SK-N-SH treated with all-trans-retinoic acid at 6 μM for 48 hours (cell line): ENCODE measurements around the gene NAPB.

Experiments
- ATAC-seq: fragments of 200-7000 bp; cut with Tn5 transposase; 3 replicates; pipeline ENCODE4 v1.9.1; 2020; ENCODE audit warnings: mild to moderate bottlenecking, moderate library complexity
- BACH2 ChIP-seq: fragments of 250-450 bp; sonication (Bioruptor Pico); IDR thresholded peaks from 2 replicates; pipeline ENCODE4 v1.9.0; 2021; ENCODE audit warnings: mild to moderate bottlenecking, borderline replicate concordance
- CREB5 ChIP-seq: fragments of 250-450 bp; sonication (Bioruptor Pico); IDR thresholded peaks from 2 replicates; pipeline ENCODE4 v1.5.1; 2020; ENCODE audit warnings: low read depth, mild to moderate bottlenecking, moderate library complexity
- CSRNP3 ChIP-seq: fragments of 250-450 bp; sonication (Bioruptor Pico); IDR thresholded peaks from 2 replicates; pipeline ENCODE4 v1.5.1; 2021; ENCODE audit warnings: mild to moderate bottlenecking, moderate library complexity
- ESRRG ChIP-seq: fragments of 250-450 bp; sonication (Bioruptor Pico); IDR thresholded peaks from 2 replicates; pipeline ENCODE4 v1.6.1; 2021; ENCODE audit warnings: mild to moderate bottlenecking
- GLIS3 ChIP-seq: fragments of 250-450 bp; sonication (Bioruptor Pico); IDR thresholded peaks from 2 replicates; pipeline ENCODE4 v1.5.0; 2020; ENCODE audit warnings: mild to moderate bottlenecking, moderate library complexity
- OSR1 ChIP-seq: fragments of 250-450 bp; sonication (Bioruptor Pico); IDR thresholded peaks from 2 replicates; pipeline ENCODE4 v1.8.0; 2022; ENCODE audit warnings: moderate library complexity, mild to moderate bottlenecking, inconsistent platforms
- PATZ1 ChIP-seq: fragments of 250-450 bp; sonication (Bioruptor Pico); IDR thresholded peaks from 2 replicates; pipeline ENCODE4 v1.8.0; 2020; ENCODE audit warnings: mild to moderate bottlenecking, moderate library complexity, borderline replicate concordance
- POU6F1 ChIP-seq: fragments of 250-450 bp; sonication (Bioruptor Pico); IDR thresholded peaks from 2 replicates; pipeline ENCODE4 v1.8.0; 2021; ENCODE audit warnings: low read depth, mild to moderate bottlenecking, moderate library complexity, borderline replicate concordance
- PPARA ChIP-seq: fragments of 250-450 bp; sonication (Bioruptor Pico); IDR thresholded peaks from 2 replicates; pipeline ENCODE4 v1.5.0; 2020; ENCODE audit warnings: mild to moderate bottlenecking, borderline replicate concordance
- RARB ChIP-seq: fragments of 250-450 bp; sonication (Bioruptor Pico); IDR thresholded peaks from 2 replicates; pipeline ENCODE4 v1.8.0; 2021; ENCODE audit warnings: mild to moderate bottlenecking, moderate library complexity
- SNAI2 ChIP-seq: fragments of 250-450 bp; sonication (Bioruptor Pico); IDR thresholded peaks from 2 replicates; pipeline ENCODE4 v1.5.0; 2020; ENCODE audit warnings: mild to moderate bottlenecking, moderate library complexity
- TCF4 ChIP-seq: fragments of 250-450 bp; sonication (Bioruptor Pico); IDR thresholded peaks from 2 replicates; pipeline ENCODE4 v1.8.0; 2021; ENCODE audit warnings: mild to moderate bottlenecking, moderate library complexity, borderline replicate concordance
- TOX ChIP-seq: fragments of 250-450 bp; sonication (Bioruptor Pico); IDR thresholded peaks from 2 replicates; pipeline ENCODE4 v1.8.0; 2021; ENCODE audit warnings: mild to moderate bottlenecking, moderate library complexity, borderline replicate concordance
- TSHZ2 ChIP-seq: fragments of 250-450 bp; sonication (Bioruptor Pico); IDR thresholded peaks from 2 replicates; pipeline ENCODE4 v1.5.0; 2020; ENCODE audit warnings: mild to moderate bottlenecking, moderate library complexity
- ZC3H10 ChIP-seq: fragments of 250-450 bp; sonication (Bioruptor Pico); IDR thresholded peaks from 2 replicates; pipeline ENCODE4 v1.5.1; 2021; ENCODE audit warnings: mild to moderate bottlenecking, moderate library complexity
- ZFP3 ChIP-seq: fragments of 250-450 bp; sonication (Bioruptor Pico); IDR thresholded peaks from 2 replicates; pipeline ENCODE4 v1.5.0; 2020; ENCODE audit warnings: mild to moderate bottlenecking, moderate library complexity
- ZFP30 ChIP-seq: fragments of 450-650 bp; formaldehyde crosslinking; IDR thresholded peaks from 2 replicates; pipeline ENCODE4 v1.5.0; 2022; ENCODE audit warnings: mild to moderate bottlenecking, moderate library complexity
- ZNF565 ChIP-seq: fragments of 450-650 bp; formaldehyde crosslinking; conservative IDR thresholded peaks from 2 replicates; pipeline ENCODE4 v1.5.0; 2020; ENCODE audit warnings: low read depth, mild to moderate bottlenecking, moderate library complexity
- ZNF70 ChIP-seq: fragments of 450-650 bp; formaldehyde crosslinking; IDR thresholded peaks from 2 replicates; pipeline ENCODE4 v1.5.0; 2020; ENCODE audit warnings: mild to moderate bottlenecking, moderate library complexity
- ZNF8 ChIP-seq: fragments of 450-650 bp; formaldehyde crosslinking; IDR thresholded peaks from 2 replicates; pipeline ENCODE4 v1.5.0; 2020; ENCODE audit warnings: mild to moderate bottlenecking, moderate library complexity

The NAPB gene

GRCh38 chr20:23459461-23460150, 38.3 kb upstream of the NAPB start:
- TF ChIP-seq ESRRG (CRISPR knock-in tag) (no peak), PPARA (CRISPR knock-in tag) (no peak), ZNF565 (CRISPR knock-in tag) (no peak), ZC3H10 (CRISPR knock-in tag) (no peak), CSRNP3 (CRISPR knock-in tag) (no peak), GLIS3 (no peak), BACH2 (CRISPR knock-in tag) (no peak), ZFP30 (CRISPR knock-in tag) (no peak), SNAI2 (CRISPR knock-in tag) (no peak), PATZ1 (CRISPR knock-in tag) (no peak), POU6F1 (no peak), OSR1 (CRISPR knock-in tag) (no peak), TSHZ2 (CRISPR knock-in tag) (no peak), TCF4 (CRISPR knock-in tag) (no peak), ZFP3 (CRISPR knock-in tag) (no peak)
- ATAC-seq = no peak

GRCh38 chr20:23456873-23457272, 35.6 kb upstream of the NAPB start:
- no peak for ATAC-seq
- no peak for TF ChIP-seq SNAI2 (CRISPR knock-in tag)
- no peak for TF ChIP-seq ZFP3 (CRISPR knock-in tag)
- TF ChIP-seq RARB (CRISPR knock-in tag) = no peak

GRCh38 chr20:23456409-23456808, 35.1 kb upstream of the NAPB start:
- ATAC-seq = no peak
- no peak for TF ChIP-seq TCF4 (CRISPR knock-in tag)
- no peak for TF ChIP-seq RARB (CRISPR knock-in tag)
- no peak for TF ChIP-seq CREB5
- no peak for TF ChIP-seq ZNF565 (CRISPR knock-in tag)
- no peak for TF ChIP-seq ZFP30 (CRISPR knock-in tag)
- no peak for TF ChIP-seq ESRRG (CRISPR knock-in tag)
- TF ChIP-seq OSR1 (CRISPR knock-in tag) = no peak
- TF ChIP-seq ZFP3 (CRISPR knock-in tag) = no peak
- no peak for TF ChIP-seq ZNF8
- TF ChIP-seq ZNF70 (CRISPR knock-in tag) = no peak
- TF ChIP-seq TSHZ2 (CRISPR knock-in tag) = no peak
- TF ChIP-seq CSRNP3 (CRISPR knock-in tag) = no peak
- TF ChIP-seq TOX (CRISPR knock-in tag) = no peak
- no peak for TF ChIP-seq SNAI2 (CRISPR knock-in tag)
- no peak for TF ChIP-seq BACH2 (CRISPR knock-in tag)
- no peak for TF ChIP-seq PATZ1 (CRISPR knock-in tag)
